ENCODE data around the gene MZB1. TPM values are rescaled to one million over a fixed set of nuclear protein-coding genes. Genes with fewer than 3 reads are reported as not detected.

MZB1 gene
- total and polyA plus RNA-seq, 5 donors from 2014 or later = 0.39 to 2.2 (median 1.6) TPM

Other genes with a start within 250 kb of the MZB1 start
- 12.3 TPM for gene SIL1, start 191.5 kb downstream of the MZB1 start, total RNA-seq
- 10 to 100 TPM in 3 of 4 donors, 1 to 10 TPM in 1; 9.8 to 12.3 (median 11.0) TPM for gene SIL1, start 191.5 kb downstream of the MZB1 start, polyA plus RNA-seq
- gene MATR3, start 96.2 kb downstream of the MZB1 start, total RNA-seq = 391 TPM
- gene MATR3, start 96.2 kb downstream of the MZB1 start, polyA plus RNA-seq = 100 to 1,000 TPM; 327 to 383 (median 361) TPM
- gene PAIP2, start 48.1 kb downstream of the MZB1 start, total RNA-seq = 126 TPM
- gene PAIP2, start 48.1 kb downstream of the MZB1 start, polyA plus RNA-seq = 100 to 1,000 TPM; 335 to 426 (median 357) TPM
- not detected for gene SLC23A1, start 6.6 kb downstream of the MZB1 start, total RNA-seq
- under 1 TPM in 2 of 4 donors, not detected in 2; 0.09 to 0.13 TPM for gene SLC23A1, start 6.6 kb downstream of the MZB1 start, polyA plus RNA-seq
- 1.2 TPM for gene PROB1, start 5.2 kb upstream of the MZB1 start, total RNA-seq
- gene PROB1, start 5.2 kb upstream of the MZB1 start, polyA plus RNA-seq = under 1 TPM; 0.25 to 0.86 (median 0.59) TPM
- 4.4 TPM for gene SPATA24, start 14.2 kb upstream of the MZB1 start, total RNA-seq
- 1 to 10 TPM; 5.5 to 6.8 (median 6.1) TPM for gene SPATA24, start 14.2 kb upstream of the MZB1 start, polyA plus RNA-seq
- gene DNAJC18, start 49.6 kb upstream of the MZB1 start, total RNA-seq = 8.2 TPM
- gene DNAJC18, start 49.6 kb upstream of the MZB1 start, polyA plus RNA-seq = 1 to 10 TPM; 4.0 to 9.0 (median 5.1) TPM
- gene ECSCR, start 72.8 kb upstream of the MZB1 start, total RNA-seq = 0.64 TPM
- gene ECSCR, start 72.8 kb upstream of the MZB1 start, polyA plus RNA-seq = 1 to 10 TPM in 1 of 4 donors, under 1 TPM in 2, not detected in 1; 0.23 to 1.6 (median 0.92) TPM
- 0.54 TPM for gene SMIM33, start 81.1 kb upstream of the MZB1 start, total RNA-seq
- 1 to 10 TPM in 1 of 4 donors, under 1 TPM in 3; 0.08 to 1.9 (median 0.73) TPM for gene SMIM33, start 81.1 kb upstream of the MZB1 start, polyA plus RNA-seq
- 295 TPM for gene STING1, start 92.8 kb upstream of the MZB1 start, total RNA-seq
- gene STING1, start 92.8 kb upstream of the MZB1 start, polyA plus RNA-seq = 100 to 1,000 TPM; 131 to 177 (median 158) TPM
- gene UBE2D2, start 171.4 kb upstream of the MZB1 start, total RNA-seq = 181 TPM
- 100 to 1,000 TPM; 330 to 376 (median 350) TPM for gene UBE2D2, start 171.4 kb upstream of the MZB1 start, polyA plus RNA-seq

Data from CD4-positive, CD25-positive, alpha-beta regulatory T cell (primary cell).